ENCODE measurements around the gene TMEM140. TPM values are rescaled to one million over a fixed set of nuclear protein-coding genes. Genes with fewer than 3 reads are reported as not detected.

TMEM140 gene
- total RNA-seq, 2 donors from 2014 or later, result not detected

GRCh38 chr7:135201350-135201749 lies 53.5 kb downstream of the TMEM140 start:
- Histone ChIP-seq H3K9ac (ENCODE audit: extremely low read depth, low read length, poor library complexity, severe bottlenecking) (no peak overlapping the region), H3K4me3 (ENCODE audit: low read length) (no peak overlapping the region), H3K9me3 (ENCODE audit: control insufficient read depth, low read length) (no peaks in the 10 kb centered on the region), H3K36me3 (ENCODE audit: control insufficient read depth, insufficient read depth, low read length) (peaks cover 24% of the 10 kb centered on the region), H3K27ac (ENCODE audit: low read depth, low read length) (no peak overlapping the region), H3K27me3 (ENCODE audit: control insufficient read depth, insufficient read depth, low read length, poor library complexity, severe bottlenecking) (no peaks in the 10 kb centered on the region), H3K4me1 (ENCODE audit: control insufficient read depth, insufficient read depth, low read length) (no peaks in the 10 kb centered on the region)
- TF ChIP-seq CTCF (conservative IDR thresholded peaks at IDR 0.05), result no peak
- Mint-ChIP-seq H3K4me1 (peaks cover 6% of the 10 kb centered on the region), H3K27ac (no peak overlapping the region), H3K27me3 (ENCODE audit: insufficient read depth) (no peaks in the 10 kb centered on the region), H3K36me3 (ENCODE audit: low read depth) (peaks cover 14% of the 10 kb centered on the region), H3K4me3 (no peak overlapping the region), H3K9me3 (no peaks in the 10 kb centered on the region)
- no peak for DNase-seq
- WGBS, 2 experiments (ENCODE audit: insufficient coverage in 1 of 2, insufficient read length in 1 of 2), result 96 to 100% methylated on average over 1 to 2 of the region's 2 CpGs

- no peak for TF ChIP-seq CTCF (conservative IDR thresholded peaks at IDR 0.05)
- Histone ChIP-seq H3K9me3 (ENCODE audit: control insufficient read depth, low read length) (no peaks in the 10 kb centered on the region), H3K36me3 (ENCODE audit: control insufficient read depth, insufficient read depth, low read length) (peaks cover 24% of the 10 kb centered on the region), H3K9ac (ENCODE audit: extremely low read depth, low read length, poor library complexity, severe bottlenecking) (no peak overlapping the region), H3K27ac (ENCODE audit: low read depth, low read length) (no peak overlapping the region), H3K4me3 (ENCODE audit: low read length) (no peak overlapping the region), H3K27me3 (ENCODE audit: control insufficient read depth, insufficient read depth, low read length, poor library complexity, severe bottlenecking) (no peaks in the 10 kb centered on the region), H3K4me1 (ENCODE audit: control insufficient read depth, insufficient read depth, low read length) (no peaks in the 10 kb centered on the region)
- Mint-ChIP-seq H3K4me1 (peaks cover 13% of the 10 kb centered on the region), H3K9me3 (no peaks in the 10 kb centered on the region), H3K36me3 (ENCODE audit: low read depth) (peaks cover 10% of the 10 kb centered on the region), H3K4me3 (no peak overlapping the region), H3K27me3 (ENCODE audit: insufficient read depth) (no peaks in the 10 kb centered on the region), H3K27ac (no peak overlapping the region)
- DNase-seq, result no peak
- WGBS, 2 experiments (ENCODE audit: insufficient coverage in 1 of 2, insufficient read length in 1 of 2), result 93 to 96% methylated on average over 5 to 6 of the region's 6 CpGs
Measured at GRCh38 chr7:135204341-135204749, 56.5 kb downstream of the TMEM140 start.

- H3K27ac ChIP-seq (ENCODE audit: low read depth, low read length), result no peak overlapping the region
- WGBS, 2 experiments (ENCODE audit: insufficient coverage in 1 of 2, insufficient read length in 1 of 2), result 96 to 100% methylated on average over 5 of the region's 5 CpGs
- H3K9me3 ChIP-seq (ENCODE audit: control insufficient read depth, low read length), result no peaks in the 10 kb centered on the region
- Mint-ChIP-seq H3K27ac (no peak overlapping the region), H3K4me1 (peaks cover 9% of the 10 kb centered on the region), H3K9me3 (no peaks in the 10 kb centered on the region), H3K27me3 (ENCODE audit: insufficient read depth) (no peaks in the 10 kb centered on the region), H3K4me3 (no peak overlapping the region), H3K36me3 (ENCODE audit: low read depth) (peaks cover 9% of the 10 kb centered on the region)
- H3K4me1 ChIP-seq (ENCODE audit: control insufficient read depth, insufficient read depth, low read length), result no peaks in the 10 kb centered on the region
- no peak overlapping the region for H3K9ac ChIP-seq (ENCODE audit: extremely low read depth, low read length, poor library complexity, severe bottlenecking)
- no peak for TF ChIP-seq CTCF (conservative IDR thresholded peaks at IDR 0.05)
- H3K4me3 ChIP-seq (ENCODE audit: low read length), result no peak overlapping the region
- H3K27me3 ChIP-seq (ENCODE audit: control insufficient read depth, insufficient read depth, low read length, poor library complexity, severe bottlenecking), result no peaks in the 10 kb centered on the region
- no peak for DNase-seq
- H3K36me3 ChIP-seq (ENCODE audit: control insufficient read depth, insufficient read depth, low read length), result peaks cover 24% of the 10 kb centered on the region
Measured at GRCh38 chr7:135204876-135205275, 57.0 kb downstream of the TMEM140 start.
